Renal cortex interstitium (tissue), 15 donors: ENCODE data around the gene CNEP1R1. TPM values are rescaled to one million over a fixed set of nuclear protein-coding genes. Genes with fewer than 3 reads are reported as not detected.

ENCODE experiments used
- DNase-seq, 11 donors: peaks; one replicate each; pipeline ENCODE4 v3.0.0-alpha.2; 2013; ENCODE audit warnings: low read depth in 9 of 11, low spot score in 4 of 11; ENCODE audit errors: extremely low read depth in 1 of 11
- long read RNA-seq, 16 experiments: transcript quantifications; one replicate each; lab custom pipeline, GENCODE V29; 2026
- polyA plus RNA-seq, 3 donors: library from polyadenylated mRNA; unstranded; fragments of 120-200 nt; gene quantifications; one replicate each; pipeline ENCODE4 v1.2.1, GENCODE V29; 2013; ENCODE audit not compliant: insufficient read length in 3 of 3

CNEP1R1 gene, protein sequence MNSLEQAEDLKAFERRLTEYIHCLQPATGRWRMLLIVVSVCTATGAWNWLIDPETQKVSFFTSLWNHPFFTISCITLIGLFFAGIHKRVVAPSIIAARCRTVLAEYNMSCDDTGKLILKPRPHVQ
- 10 to 100 TPM; 25.6 to 34.0 (median 27.9) TPM for polyA plus RNA-seq
- long read RNA-seq, donor 1, transcript CNEP1R1-202 (6 exons, 2,117 nt) = major isoform, 5 of 7 reads
- long read RNA-seq, donor 1, partial matches to known transcripts = 0 of 7 reads
- long read RNA-seq, donor 1, other reads (novel, unspliced or antisense) = 0 of 7 reads
- long read RNA-seq, donor 2, partial matches to known transcripts = 0 of 4 reads
- long read RNA-seq, donor 2, other reads (novel, unspliced or antisense) = 0 of 4 reads
- long read RNA-seq, donor 3, transcript CNEP1R1-202 (6 exons, 2,117 nt) = major isoform, 8 of 10 reads
- long read RNA-seq, donor 3, partial matches to known transcripts = 0 of 10 reads
- long read RNA-seq, donor 3, other reads (novel, unspliced or antisense) = 0 of 10 reads
- long read RNA-seq, donor 4, partial matches to known transcripts = 0 of 5 reads
- long read RNA-seq, donor 4, other reads (novel, unspliced or antisense) = 0 of 5 reads
- long read RNA-seq, donor 5 = 0 reads
- long read RNA-seq, donor 6, transcript CNEP1R1-202 (6 exons, 2,117 nt) = major isoform, 6 of 7 reads
- long read RNA-seq, donor 6, partial matches to known transcripts = 0 of 7 reads
- long read RNA-seq, donor 6, other reads (novel, unspliced or antisense) = 0 of 7 reads
- long read RNA-seq, donor 7, partial matches to known transcripts = 0 of 6 reads
- long read RNA-seq, donor 7, other reads (novel, unspliced or antisense) = 0 of 6 reads
- long read RNA-seq, donor 8 = 0 reads
- long read RNA-seq, donor 9, transcript CNEP1R1-202 (6 exons, 2,117 nt) = major isoform, 9 of 10 reads
- long read RNA-seq, donor 9, partial matches to known transcripts = 0 of 10 reads
- long read RNA-seq, donor 9, other reads (novel, unspliced or antisense) = 0 of 10 reads
- long read RNA-seq, donor 10, transcript CNEP1R1-202 (6 exons, 2,117 nt) = major isoform, 6 of 7 reads
- long read RNA-seq, donor 10, partial matches to known transcripts = 0 of 7 reads
- long read RNA-seq, donor 10, other reads (novel, unspliced or antisense) = 0 of 7 reads
- long read RNA-seq, donor 11, transcript CNEP1R1-202 (6 exons, 2,117 nt) = major isoform, 7 of 9 reads
- long read RNA-seq, donor 11, partial matches to known transcripts = 0 of 9 reads
- long read RNA-seq, donor 11, other reads (novel, unspliced or antisense) = 0 of 9 reads
- long read RNA-seq, donor 12 = 0 reads
- long read RNA-seq, donor 13 = 0 reads
- long read RNA-seq, donor 14, partial matches to known transcripts = 0 of 5 reads
- long read RNA-seq, donor 14, other reads (novel, unspliced or antisense) = 0 of 5 reads
- long read RNA-seq, donor 15, partial matches to known transcripts = 0 of 3 reads
- long read RNA-seq, donor 15, other reads (novel, unspliced or antisense) = 0 of 3 reads
- long read RNA-seq, donor 16, transcript CNEP1R1-202 (6 exons, 2,117 nt) = major isoform, 15 of 20 reads
- long read RNA-seq, donor 16, partial matches to known transcripts = 0 of 20 reads
- long read RNA-seq, donor 16, other reads (novel, unspliced or antisense) = 0 of 20 reads

DNA sequence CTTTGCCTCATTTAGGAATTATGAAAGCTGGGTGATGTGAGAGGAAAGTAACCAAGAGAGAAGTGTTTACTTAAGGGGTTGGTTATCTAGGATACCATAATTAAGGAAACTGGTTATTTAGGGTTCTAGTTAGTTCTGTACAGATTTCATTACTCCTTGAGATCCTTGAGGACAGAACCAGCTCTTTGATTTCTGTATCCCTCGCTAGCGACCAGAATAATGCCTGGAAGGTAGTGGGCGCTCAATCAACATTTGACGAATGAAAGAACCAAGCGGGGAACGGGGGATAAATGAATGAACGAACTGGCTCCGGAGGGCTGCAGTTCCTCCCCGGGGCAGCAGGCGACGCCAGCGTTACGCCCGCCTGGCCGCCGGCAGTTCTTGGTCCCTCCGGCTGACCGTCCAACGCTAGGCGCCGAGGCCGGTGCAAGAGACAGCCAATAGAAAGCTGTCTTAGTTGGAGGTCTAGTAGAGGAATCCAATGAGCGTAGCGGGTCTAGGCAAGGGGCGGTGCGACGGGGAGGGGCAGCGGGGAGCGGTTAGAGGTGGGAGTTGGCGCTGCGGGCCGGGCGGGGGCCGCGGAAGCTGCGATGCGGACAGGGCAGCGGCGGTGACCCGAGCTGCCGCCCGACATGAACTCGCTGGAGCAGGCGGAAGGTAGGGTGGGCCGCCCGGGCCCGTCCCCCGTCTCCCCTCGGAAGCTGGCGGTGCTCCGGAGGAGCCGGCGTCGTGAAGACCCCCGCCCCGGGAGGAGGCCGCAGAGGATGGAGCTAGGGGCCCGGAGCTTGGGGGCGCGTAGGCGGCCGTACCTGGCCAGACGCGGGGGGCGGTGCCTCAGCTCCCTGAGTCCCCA, at the start of gene CNEP1R1:
Gene CNEP1R1, plus strand, starts transcription at position 542 of the 853 bp plus-strand sequence. Its CDS starts 91 bp downstream, at position 633.
- DNase-seq = peak; percentile 94 to 99 (median 97)

DNA sequence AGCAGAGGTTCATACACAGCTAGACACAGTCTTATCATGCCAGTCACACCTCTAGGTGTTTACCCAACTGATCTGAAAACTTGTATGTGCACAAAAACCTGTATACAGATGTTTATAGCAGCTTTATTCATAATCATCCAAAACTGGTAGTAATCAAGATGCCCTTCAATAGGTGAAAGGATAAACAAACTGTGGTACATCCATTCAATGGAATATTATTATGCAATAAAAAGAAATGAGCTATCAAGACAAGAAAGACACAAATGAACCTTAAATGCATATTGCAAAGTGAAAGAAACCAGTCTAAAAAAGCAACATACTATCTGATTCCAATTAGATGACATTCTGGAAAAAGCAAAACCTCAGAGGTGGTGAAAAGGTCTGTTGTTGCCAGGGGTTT, 47.6 kb upstream of the CNEP1R1 start:
- no peak for DNase-seq

DNA sequence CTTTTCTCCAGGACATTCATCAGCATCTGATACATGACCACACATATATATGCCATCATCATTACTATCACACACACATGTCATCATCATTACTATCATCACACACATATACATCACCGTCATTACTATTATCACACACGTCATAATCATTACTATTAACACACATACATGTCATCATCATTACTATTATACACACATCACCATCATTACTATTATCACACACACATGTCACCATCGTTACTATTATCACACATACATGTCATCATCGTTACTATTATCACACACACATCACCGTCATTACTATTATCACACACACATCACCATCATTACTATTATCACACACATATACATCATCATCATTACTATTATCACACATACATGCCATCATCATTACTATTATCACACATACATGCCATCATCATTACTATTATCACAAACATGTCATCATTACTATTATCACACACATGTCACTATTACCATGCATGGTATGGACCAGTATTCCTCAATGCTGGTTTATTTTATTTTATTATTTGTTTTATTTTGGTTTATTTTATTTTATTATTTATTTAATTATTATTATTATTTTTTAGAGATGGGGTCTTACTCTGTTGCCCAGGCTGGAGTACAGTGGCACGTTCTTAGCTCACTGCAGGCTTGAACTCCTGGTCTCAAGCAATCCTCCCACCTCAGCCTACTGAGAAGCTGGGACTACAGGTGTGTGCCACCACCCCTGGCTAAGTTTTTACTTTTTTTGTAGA, 46.3 kb upstream of the CNEP1R1 start:
- no peak for DNase-seq

DNA sequence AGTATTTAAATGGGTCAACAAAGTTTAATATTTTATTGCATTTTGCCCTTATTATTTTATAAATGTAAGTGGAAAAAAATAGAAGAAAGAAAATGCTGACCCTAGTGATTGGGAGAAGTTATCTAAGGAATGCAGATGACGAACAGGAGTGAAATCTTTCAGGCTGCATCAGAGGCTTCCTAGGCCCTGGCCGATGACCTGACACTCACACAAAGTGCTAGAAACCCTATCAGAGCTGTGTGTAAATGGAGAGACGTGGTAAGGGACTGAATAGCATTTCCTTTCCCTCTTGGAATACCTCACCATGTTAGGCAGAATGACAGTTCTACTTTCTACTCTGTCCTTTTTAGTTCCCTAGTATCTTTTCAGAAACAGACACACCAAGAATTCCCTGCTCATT, 44.9 kb upstream of the CNEP1R1 start:
- no peak for DNase-seq

DNA sequence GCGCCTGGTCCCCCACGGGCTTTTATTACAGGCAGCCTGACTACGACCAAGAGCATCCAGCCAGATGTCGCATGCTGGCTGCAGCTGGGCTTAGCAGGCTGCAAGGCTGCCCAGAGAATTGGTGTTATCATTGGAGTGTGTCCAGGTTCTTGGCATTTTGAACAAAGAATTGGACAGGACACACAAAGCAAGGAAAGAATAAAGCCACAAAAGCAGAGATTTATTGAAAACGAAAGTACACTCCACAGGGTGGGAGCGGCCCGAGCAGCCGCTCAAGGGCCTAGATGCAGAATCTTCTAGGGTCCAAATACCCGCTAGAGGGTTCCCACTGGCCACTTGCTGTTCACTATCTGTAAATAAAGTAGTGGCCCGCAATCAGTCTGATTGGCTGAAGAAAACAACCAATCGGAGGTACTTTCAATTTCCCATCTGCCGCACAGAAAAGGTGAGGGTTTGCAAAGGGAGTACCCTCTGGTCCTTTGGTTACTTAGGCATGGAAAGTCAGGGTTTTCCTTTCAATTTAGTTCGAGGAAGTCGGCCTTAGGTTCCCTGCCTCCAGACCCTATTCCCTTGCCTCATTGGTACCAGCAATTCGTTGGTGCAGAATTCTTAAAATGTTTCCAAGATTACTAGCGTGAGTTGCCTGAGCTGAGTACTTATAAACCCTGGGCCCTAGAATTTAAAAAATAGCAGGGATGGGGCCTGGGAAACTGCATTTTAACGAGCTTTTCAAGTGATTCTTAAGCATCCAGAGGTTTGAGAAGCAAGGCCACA, 38.5 kb upstream of the CNEP1R1 start:
- no peak for DNase-seq

DNA sequence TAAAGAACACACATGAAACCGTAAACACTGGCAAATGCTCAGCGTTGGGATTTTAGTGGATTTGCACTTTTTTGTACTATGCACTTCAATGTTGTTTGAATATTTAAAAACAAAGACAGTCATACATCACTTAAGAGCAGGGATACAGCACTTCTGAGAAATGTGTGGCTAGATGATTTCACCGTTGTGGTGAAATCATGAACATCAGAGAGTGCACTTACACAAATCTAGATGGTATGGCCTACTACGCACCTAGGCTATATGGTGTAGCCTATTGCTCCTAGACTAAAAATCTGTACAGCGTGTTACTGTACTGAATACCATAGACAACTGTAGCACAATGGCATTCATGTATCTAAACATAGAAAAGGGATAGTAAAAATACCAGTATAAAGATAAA, 37.6 kb upstream of the CNEP1R1 start:
- DNase-seq = no peak

DNA sequence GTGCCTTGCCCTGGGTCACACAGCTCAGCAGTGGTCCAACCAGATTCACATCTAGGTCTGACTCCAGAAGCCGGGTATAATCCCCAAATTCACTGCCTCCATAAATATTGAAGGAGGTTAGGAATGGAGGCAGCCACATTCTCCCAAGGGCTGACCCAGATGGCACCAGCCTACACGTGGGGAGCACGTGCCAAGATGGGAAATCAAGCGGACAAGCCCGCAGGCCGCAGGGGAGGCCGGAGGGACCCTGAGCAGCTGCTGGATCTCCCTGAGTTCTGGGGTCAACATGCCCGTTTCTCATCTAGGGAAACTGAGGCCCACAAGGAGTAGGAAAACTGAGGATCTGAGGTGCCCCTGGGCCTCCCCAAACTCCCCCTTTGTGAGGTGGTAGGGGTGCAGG, 32.2 kb upstream of the CNEP1R1 start:
- no peak for DNase-seq

DNA sequence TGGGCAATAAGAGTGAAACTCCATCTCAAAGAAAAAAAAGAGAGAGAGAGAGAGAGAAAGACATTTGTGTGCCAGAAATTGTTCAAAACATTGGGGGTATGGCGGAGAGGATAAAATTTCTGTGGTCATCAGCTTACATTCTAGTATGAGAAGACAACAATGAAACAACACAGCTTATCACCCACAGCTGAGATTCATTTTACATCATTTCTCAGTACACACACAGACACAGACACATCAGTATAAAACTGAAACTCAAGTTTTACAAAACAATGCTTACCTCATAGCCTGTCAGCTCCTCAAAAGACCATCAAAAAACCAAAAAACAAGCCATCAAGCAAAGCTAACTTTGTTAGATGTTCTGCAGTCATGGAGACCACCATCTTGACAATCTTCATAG, 31.4 kb upstream of the CNEP1R1 start:
- DNase-seq = no peak

DNA sequence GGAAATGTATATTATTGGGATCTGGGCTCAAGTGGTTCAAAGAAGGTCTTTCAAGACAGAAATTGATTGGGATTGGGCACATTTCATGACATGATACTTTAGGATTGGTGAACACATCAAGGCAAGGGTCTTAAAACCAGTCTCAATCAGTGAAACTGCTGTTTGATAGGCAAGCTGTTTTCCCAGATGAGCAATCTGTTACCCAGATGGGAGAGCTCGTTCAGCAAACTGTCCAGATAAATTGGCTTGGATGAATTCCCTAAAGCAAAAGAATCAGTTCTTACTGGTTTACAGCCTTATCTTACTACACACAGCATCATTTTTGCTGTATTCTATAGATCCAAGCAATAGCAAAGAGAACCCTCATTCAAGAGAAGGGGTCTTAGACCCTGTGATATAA, 31.0 kb upstream of the CNEP1R1 start:
- DNase-seq = no peak

DNA sequence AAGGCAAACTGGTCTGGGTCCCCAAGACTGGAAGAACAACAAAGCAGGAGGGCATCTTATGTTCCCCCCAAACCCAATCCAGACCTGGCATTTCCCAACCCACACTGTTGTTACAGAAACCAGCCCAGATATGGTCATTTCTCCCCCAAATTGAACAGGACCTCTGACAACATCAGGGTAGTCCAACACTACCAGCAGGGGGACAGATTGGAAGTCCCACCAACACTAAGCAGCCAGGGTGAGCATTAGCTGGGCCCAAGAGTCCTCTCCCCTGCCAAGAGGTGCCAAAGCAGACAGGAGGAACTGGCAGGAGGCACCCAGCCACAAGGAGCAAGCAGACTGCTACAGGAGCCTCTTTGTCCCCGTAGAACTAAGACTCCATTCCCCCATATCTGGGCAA, 29.3 kb upstream of the CNEP1R1 start:
- no peak for DNase-seq

DNA sequence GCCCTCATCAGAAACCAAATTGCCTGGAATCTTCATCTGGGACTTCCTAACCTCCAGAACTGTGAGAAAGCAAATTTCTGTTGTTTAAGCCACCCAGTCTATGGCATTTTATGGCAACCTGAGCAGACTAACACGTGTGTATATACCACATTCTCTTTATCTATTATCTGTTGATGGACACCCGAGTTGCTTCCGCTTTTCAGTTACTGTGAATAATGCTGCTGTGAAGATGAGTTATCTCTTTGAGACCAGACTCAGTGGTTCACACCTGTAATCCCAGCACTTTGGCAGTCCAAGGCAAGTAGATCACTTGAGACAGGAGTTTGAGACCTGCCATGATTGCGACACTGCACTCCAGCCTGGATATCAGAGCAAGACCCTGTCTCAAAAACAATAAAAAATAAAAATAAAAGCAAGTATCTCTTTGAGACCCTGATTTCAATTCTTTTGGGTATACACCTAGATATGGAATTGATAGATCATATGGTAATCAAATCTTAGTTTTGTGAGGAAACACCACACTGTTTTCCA, 27.2 kb upstream of the CNEP1R1 start:
- no peak for DNase-seq

DNA sequence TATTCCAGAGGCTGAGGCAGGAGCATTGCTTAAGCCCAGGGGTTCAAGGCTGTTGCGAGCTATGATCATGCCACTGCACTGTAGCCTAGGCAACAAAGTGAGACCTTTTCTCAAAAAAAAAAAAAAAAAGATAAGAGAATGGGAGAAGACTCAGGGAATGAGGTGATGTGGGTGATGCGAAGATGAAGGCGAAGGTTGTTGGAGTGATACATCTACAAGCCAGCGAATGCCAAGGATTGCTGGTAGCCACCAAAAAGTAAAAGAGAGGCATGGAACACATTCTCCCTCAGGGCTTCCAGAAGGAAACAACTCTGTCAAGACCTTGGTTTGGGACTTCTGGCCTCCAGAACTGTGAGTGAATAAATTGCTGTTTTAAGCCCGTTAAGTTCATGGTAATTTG, 26.0 kb upstream of the CNEP1R1 start:
- no peak for DNase-seq

DNA sequence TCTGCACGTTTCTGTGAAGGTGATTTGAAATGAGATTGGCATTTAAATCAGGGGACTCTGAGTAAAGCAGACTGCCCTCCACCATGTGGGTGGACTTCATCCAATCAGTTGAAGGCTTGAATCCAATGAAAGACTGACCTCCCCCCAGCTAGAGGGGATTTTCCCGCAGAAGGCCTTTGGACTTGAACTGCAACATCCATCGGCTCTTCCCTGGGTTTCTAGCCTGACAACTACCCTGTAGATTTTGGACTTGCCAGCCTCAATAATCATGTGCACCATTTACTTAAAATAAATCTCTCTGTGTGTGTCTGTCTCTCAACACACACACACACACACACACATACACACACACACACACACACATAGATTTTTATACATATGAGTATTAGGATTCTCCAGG, 23.9 kb upstream of the CNEP1R1 start:
- DNase-seq = no peak

DNA sequence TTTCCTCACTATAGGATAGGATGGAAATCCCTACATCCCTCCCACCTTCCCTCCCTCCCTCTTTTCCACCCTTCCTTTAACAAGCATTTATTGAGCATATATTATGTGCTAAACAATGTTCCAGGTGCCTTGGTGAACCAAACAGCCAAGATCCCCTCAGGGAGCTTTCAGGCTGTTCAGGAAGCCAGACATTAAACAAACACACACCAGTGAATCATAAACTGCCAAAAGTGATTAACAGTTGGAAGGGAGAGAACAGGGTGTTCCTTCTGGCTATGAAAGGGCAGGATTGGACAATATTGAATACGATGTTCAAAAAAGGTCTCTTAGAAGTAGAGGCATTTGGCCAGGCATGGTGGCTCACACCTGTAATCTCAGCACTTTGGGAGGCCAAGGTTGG, 22.8 kb upstream of the CNEP1R1 start:
- DNase-seq = no peak

DNA sequence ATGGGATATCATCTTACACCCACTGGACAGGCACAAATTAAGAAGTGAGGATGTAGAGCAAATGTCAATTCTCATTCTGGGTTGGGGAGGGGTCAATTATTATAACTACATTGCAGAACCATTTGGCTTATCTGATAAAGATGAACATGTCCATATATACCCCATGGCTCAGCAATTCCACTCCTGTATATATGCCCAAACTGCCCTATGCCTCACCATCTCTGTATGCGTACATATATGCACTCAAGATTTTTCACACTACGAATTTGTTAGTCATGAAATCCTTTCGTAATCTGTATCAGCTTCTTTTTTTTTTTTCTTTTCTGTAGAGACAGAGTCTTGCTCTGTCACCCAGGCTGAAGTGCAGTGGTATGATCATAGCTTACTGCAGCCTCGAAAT, 20.8 kb upstream of the CNEP1R1 start:
- no peak for DNase-seq

DNA sequence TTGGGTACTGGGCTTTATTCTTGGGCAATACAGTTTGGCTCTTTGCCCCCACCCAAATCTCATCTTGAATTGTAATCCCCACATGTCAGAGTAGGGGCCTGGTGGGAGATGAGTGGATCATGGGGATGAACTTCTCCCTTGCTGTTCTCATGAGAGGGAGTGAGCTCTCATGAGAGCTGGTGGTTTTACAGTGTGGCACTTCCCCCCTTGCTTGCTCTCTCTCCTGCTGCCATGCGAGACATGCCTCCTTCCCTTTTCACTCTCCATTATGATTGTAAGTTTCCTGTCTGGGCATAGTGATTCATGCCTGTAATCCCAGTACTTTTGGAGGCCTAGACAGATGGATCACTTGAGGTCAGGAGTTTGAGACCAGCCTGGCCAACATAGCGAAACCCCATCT, 18.1 kb upstream of the CNEP1R1 start:
- DNase-seq = no peak
